Liver (tissue), 9 donors: ENCODE measurements around the gene BIRC7. TPM values are rescaled to one million over a fixed set of nuclear protein-coding genes. Genes with fewer than 3 reads are reported as not detected.

Source experiments
- DNase-seq: peaks from one replicate; pipeline ENCODE4 v3.0.0-alpha.2; 2017; ENCODE audit warnings: low spot score
- H3K27ac ChIP-seq, 2 donors: one replicate each; pipeline ENCODE4 v1.7.0; 2013; ENCODE audit warnings: inconsistent platforms in 2 of 2, low read length in 2 of 2, control low read depth in 1 of 2, low read depth in 1 of 2, mild to moderate bottlenecking in 1 of 2
- H3K27me3 ChIP-seq, 4 donors: one replicate each; pipeline versions ENCODE4 v1.6.1 to v1.7.0; 2013; ENCODE audit warnings: low read length in 3 of 4, inconsistent platforms in 1 of 4, mild to moderate bottlenecking in 1 of 4, moderate library complexity in 1 of 4; ENCODE audit not compliant: control insufficient read depth in 4 of 4, insufficient read depth in 4 of 4
- H3K36me3 ChIP-seq, 4 donors: one replicate each; pipeline versions ENCODE4 v1.6.1 to v1.7.0; 2013; ENCODE audit warnings: low read length in 3 of 4, mild to moderate bottlenecking in 3 of 4, low read depth in 1 of 4, moderate library complexity in 1 of 4; ENCODE audit not compliant: control insufficient read depth in 4 of 4, insufficient read depth in 3 of 4
- H3K4me1 ChIP-seq, 4 donors: one replicate each; pipeline versions ENCODE4 v1.6.1 to v1.7.0; 2013; ENCODE audit warnings: low read length in 3 of 4, mild to moderate bottlenecking in 3 of 4, moderate library complexity in 1 of 4; ENCODE audit not compliant: control insufficient read depth in 4 of 4, insufficient read depth in 4 of 4
- H3K4me3 ChIP-seq, 3 donors: one replicate each; pipeline versions ENCODE4 v1.6.1 to v1.7.0; 2013; ENCODE audit warnings: low read length in 3 of 3, control low read depth in 1 of 3, low read depth in 1 of 3, mild to moderate bottlenecking in 1 of 3
- H3K9ac ChIP-seq, 2 donors: one replicate each; pipeline ENCODE4 v1.7.0; 2013; ENCODE audit warnings: low read length in 2 of 2, mild to moderate bottlenecking in 2 of 2, moderate library complexity in 2 of 2, control low read depth in 1 of 2, low read depth in 1 of 2
- H3K9me3 ChIP-seq, 4 donors: one replicate each; pipeline versions ENCODE4 v1.6.1 to v1.7.0; 2013; ENCODE audit warnings: low read length in 3 of 4; ENCODE audit not compliant: control insufficient read depth in 4 of 4
- ATF3 ChIP-seq: IDR thresholded peaks from 2 replicates; pipeline ENCODE4 v1.6.1; 2016; ENCODE audit warnings: antibody characterized with exemption
- CTCF ChIP-seq: fragments of 150-350 bp; IDR thresholded peaks from 2 replicates; pipeline ENCODE4 v1.5.1; 2017; ENCODE audit warnings: improper control_type of control experiment, low read depth, low read length; ENCODE audit not compliant: missing input control
- FOXA1 ChIP-seq: IDR thresholded peaks from 2 replicates; pipeline ENCODE4 v1.6.1; 2016; ENCODE audit warnings: antibody characterized with exemption
- FOXA2 ChIP-seq: IDR thresholded peaks from 2 replicates; pipeline ENCODE4 v1.6.1; 2016; ENCODE audit warnings: antibody characterized with exemption
- HNF4A ChIP-seq, 2 donors: conservative IDR thresholded peaks; 2 replicates each; pipeline ENCODE4 v1.6.1; 2016; ENCODE audit warnings: antibody characterized with exemption in 2 of 2, mild to moderate bottlenecking in 2 of 2
- HNF4G ChIP-seq: IDR thresholded peaks from 2 replicates; pipeline ENCODE4 v1.6.1; 2016; ENCODE audit warnings: antibody characterized with exemption
- JUND ChIP-seq, 2 donors: IDR thresholded peaks; 2 replicates each; pipeline ENCODE4 v1.6.1; 2016; ENCODE audit warnings: antibody characterized with exemption in 2 of 2
- MAX ChIP-seq: IDR thresholded peaks from 2 replicates; pipeline ENCODE4 v1.6.1; 2016; ENCODE audit warnings: antibody characterized with exemption
- NR2F2 ChIP-seq: IDR thresholded peaks from 2 replicates; pipeline ENCODE4 v1.6.1; 2016; ENCODE audit warnings: antibody characterized with exemption
- RAD21 ChIP-seq, 2 donors: IDR thresholded peaks; 2 replicates each; pipeline ENCODE4 v1.6.1; 2016; ENCODE audit warnings: antibody characterized with exemption in 2 of 2, mild to moderate bottlenecking in 2 of 2
- REST ChIP-seq: IDR thresholded peaks from 2 replicates; pipeline ENCODE4 v1.6.1; 2016; ENCODE audit warnings: antibody characterized with exemption, mild to moderate bottlenecking
- SP1 ChIP-seq: IDR thresholded peaks from 2 replicates; pipeline ENCODE4 v1.6.1; 2018; ENCODE audit warnings: antibody characterized with exemption, mild to moderate bottlenecking
- TAF1 ChIP-seq: conservative IDR thresholded peaks from 2 replicates; pipeline ENCODE4 v1.6.1; 2016; ENCODE audit warnings: antibody characterized with exemption, mild to moderate bottlenecking
- YY1 ChIP-seq: IDR thresholded peaks from 2 replicates; pipeline ENCODE4 v1.6.1; 2016; ENCODE audit warnings: antibody characterized with exemption, mild to moderate bottlenecking
- WGBS: extraction: QIAGEN DNeasy Blood & Tissue Kit; methylation state at CpG from one replicate; pipeline ENCODE4 v1.1.7; 2013; 5-methylcytosine and 5-hydroxymethylcytosine counted together
- polyA plus RNA-seq, 2 donors: library from polyadenylated mRNA; stranded (reverse) in 1 of 2; unstranded in 1 of 2; fragments of 200-250 nt in 1 of 2; fragments of >200 nt in 1 of 2; fragmentation: Nextera tagmentation in 1 of 2; extraction: Ambion mirVana in 1 of 2; gene quantifications; one replicate each; pipeline versions ENCODE4 v1.2.1 to v1.2.3, GENCODE V29; 2013 to 2015
- total RNA-seq, 2 donors: library from RNA; depleted of rRNA; stranded (reverse); fragments of >200 nt; gene quantifications; one replicate each; pipeline ENCODE4 v1.2.3, GENCODE V29; 2014
- donor health status: healthy.
- donor health status: healthy.
- donor health status: healthy.
- donor health status: healthy.
- donor health status: healthy.

Gene BIRC7
- total and polyA plus RNA-seq, 4 donors, result 0.23 TPM; not detected in 3

- no peaks in the 10 kb centered on the region for H3K27me3 ChIP-seq
- no peak overlapping the region for H3K27ac ChIP-seq
- no peak for TF ChIP-seq RAD21 (IDR thresholded peaks at IDR 0.05)
- no peak for TF ChIP-seq MAX
- TF ChIP-seq TAF1, result no peak
- TF ChIP-seq FOXA1, result no peak
- no peak for TF ChIP-seq ATF3
- TF ChIP-seq HNF4G, result no peak
- no peak for TF ChIP-seq FOXA2
- TF ChIP-seq CTCF, result no peak
- no peak for TF ChIP-seq HNF4A (conservative IDR thresholded peaks at IDR 0.05)
- TF ChIP-seq SP1, result no peak
- TF ChIP-seq NR2F2, result no peak
- no peak for TF ChIP-seq REST
- no peak for TF ChIP-seq YY1
- WGBS, result 94% methylated on average over 5 of the region's 5 CpGs
- peaks cover 6 to 32% (median 25%) of the 10 kb centered on the region in 4 donors for H3K4me1 ChIP-seq
- no peak overlapping the region for H3K4me3 ChIP-seq
- H3K36me3 ChIP-seq, result peaks cover 5 to 47% (median 30%) of the 10 kb centered on the region in 4 donors
- no peak for DNase-seq
- no peaks in the 10 kb centered on the region for H3K9me3 ChIP-seq
- no peak overlapping the region for H3K9ac ChIP-seq
Measured at GRCh38 chr20:63212792-63213191, 22.9 kb upstream of the BIRC7 start.

GRCh38 chr20:63214514-63214913, 21.2 kb upstream of the BIRC7 start:
- H3K27ac ChIP-seq, result no peak overlapping the region
- H3K36me3 ChIP-seq, result peaks cover 5 to 35% (median 22%) of the 10 kb centered on the region in 4 donors
- H3K9me3 ChIP-seq, result no peaks in the 10 kb centered on the region
- H3K9ac ChIP-seq, result no peak overlapping the region
- peak overlapping the region in 2 of 3 donors; percentile 93 to 95 for H3K4me3 ChIP-seq
- H3K27me3 ChIP-seq, result no peaks in the 10 kb centered on the region
- TF ChIP-seq JUND (IDR thresholded peaks at IDR 0.05) (no peak), NR2F2 (no peak)
- WGBS, result 57% methylated on average over 6 of the region's 6 CpGs
- DNase-seq, result no peak
- H3K4me1 ChIP-seq, result peaks cover 6 to 32% (median 25%) of the 10 kb centered on the region in 4 donors
